GM21723 (cell line): Measurements from ENCODE around the gene TMPRSS4.

Experiments
- ATAC-seq: cut with Tn5 transposase; IDR thresholded peaks from one replicate; pipeline ENCODE4 v1.9.1; 2021; ENCODE audit warnings: mild to moderate bottlenecking, moderate library complexity; ENCODE audit not compliant: unreplicated experiment

TMPRSS4 gene

DNA sequence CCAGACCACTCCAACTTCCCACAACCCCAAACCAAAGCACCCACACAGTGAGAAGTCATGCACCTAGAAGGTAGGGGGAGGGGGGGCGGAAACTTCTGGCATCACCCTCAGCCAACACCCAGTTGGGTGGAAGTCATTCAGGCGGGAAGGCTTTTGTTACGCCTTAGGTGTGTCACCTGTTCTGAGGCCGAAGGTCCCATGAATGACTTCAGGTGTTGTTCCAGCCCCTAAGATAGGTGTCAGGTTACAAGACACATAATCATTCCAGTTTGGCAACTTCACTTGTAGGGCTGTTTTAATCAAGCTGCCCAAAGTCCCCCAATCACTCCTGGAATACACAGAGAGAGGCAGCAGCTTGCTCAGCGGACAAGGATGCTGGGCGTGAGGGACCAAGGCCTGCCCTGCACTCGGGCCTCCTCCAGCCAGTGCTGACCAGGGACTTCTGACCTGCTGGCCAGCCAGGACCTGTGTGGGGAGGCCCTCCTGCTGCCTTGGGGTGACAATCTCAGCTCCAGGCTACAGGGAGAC, at the start of gene TMPRSS4:
TMPRSS4 (plus strand) TSS at position 325 of the 528 bp plus-strand sequence. CDS start 225 bp downstream, outside the sequence.
- ATAC-seq = no peak

DNA sequence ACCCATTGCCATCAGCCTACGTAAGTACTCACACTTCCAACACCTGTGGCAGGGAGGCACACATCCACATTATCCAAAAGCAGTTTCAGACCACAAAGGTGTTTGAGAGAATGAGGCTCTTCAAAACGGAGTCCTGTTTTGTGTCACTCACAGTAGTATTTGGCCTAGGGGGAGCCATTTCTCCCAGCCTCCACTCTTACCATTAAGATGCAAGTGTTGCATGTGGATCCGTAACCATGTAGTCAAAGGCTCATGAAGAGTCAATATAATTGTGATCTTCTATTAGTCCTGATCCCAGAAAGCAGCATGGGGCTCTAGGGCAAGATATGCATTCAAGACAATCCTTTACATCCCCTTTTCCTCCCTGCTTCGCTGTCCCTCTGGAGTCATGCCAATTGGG, 49.2 kb upstream of the TMPRSS4 start:
- ATAC-seq = no peak

DNA sequence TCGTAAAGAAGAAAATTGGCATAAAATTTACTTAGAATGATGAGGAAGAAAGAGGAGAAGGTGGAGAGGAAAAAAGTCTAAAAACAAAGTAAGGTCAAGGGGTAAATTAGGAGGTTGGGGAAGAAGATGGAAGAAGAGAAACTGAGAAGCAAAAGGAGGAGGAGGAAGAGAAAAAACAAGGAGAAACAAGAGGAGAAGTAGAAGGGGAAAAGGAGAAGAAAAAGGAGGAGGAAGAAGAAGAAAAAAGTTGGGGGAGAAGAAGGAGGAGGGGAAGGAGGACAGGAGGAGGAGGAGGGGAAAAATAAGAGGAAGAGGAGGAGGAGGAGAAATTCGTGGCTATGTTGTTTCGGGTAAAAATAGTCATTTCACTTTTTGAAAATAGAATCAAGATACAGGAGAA, 48.3 kb upstream of the TMPRSS4 start:
- ATAC-seq = no peak

- ATAC-seq = no peak
These were observed 43.4 kb upstream of the TMPRSS4 start for GRCh38 chr11:118033443-118033842.

- no peak for ATAC-seq
These were observed 34.7 kb upstream of the TMPRSS4 start for GRCh38 chr11:118042141-118042540.

- ATAC-seq = no peak
These were observed 34.1 kb upstream of the TMPRSS4 start for GRCh38 chr11:118042796-118043195.

GRCh38 chr11:118045191-118045590, 31.7 kb upstream of the TMPRSS4 start:
- ATAC-seq = no peak

DNA sequence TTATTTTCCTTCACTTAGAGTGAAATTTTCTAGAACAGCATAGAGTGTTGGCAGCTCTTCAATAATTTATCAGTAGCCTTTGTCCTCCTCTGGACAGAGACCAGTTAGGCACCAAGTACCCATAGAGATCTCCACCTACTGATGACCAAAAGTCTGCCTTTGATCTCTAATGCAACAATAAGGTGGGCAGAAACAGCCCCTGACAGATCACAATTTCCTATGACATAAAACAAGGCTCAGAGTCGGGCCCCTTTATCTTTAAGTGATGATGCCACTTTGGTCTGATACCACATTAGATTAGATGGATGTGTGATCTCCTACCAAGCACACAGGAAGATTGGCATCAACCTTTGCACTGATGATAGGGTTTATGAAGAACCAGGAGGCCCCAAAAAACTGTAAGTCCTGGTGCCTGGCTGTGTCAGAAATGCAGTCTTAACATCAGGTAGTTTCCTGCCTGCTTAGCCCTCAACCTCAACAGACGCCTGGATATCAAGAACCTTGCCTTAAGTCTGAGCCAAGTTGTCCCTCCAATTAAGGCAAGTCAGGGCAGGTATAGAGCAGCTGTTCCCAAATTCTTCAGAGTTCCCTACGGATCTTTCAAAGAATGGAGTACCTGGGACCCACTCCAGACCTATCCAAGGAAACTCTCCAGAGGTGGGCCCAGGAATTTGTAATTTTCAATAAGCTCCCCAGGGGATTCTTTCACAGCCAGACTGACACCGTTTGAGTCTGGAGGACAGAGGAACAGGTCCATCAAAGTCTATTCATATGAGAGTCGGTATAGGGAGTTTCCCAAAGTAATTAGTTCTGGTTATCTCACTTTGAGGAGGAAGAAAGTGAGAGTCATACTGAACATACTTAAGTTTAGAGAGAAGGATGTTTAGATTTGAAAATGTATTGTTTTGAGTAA, 30.6 kb upstream of the TMPRSS4 start:
- ATAC-seq = no peak

- no peak for ATAC-seq
These were observed 29.7 kb upstream of the TMPRSS4 start for GRCh38 chr11:118046964-118047700.

- no peak for ATAC-seq
These were observed 29.1 kb upstream of the TMPRSS4 start for GRCh38 chr11:118047749-118048148.

- ATAC-seq = no peak
These were observed 28.2 kb upstream of the TMPRSS4 start for GRCh38 chr11:118048472-118049370.

DNA sequence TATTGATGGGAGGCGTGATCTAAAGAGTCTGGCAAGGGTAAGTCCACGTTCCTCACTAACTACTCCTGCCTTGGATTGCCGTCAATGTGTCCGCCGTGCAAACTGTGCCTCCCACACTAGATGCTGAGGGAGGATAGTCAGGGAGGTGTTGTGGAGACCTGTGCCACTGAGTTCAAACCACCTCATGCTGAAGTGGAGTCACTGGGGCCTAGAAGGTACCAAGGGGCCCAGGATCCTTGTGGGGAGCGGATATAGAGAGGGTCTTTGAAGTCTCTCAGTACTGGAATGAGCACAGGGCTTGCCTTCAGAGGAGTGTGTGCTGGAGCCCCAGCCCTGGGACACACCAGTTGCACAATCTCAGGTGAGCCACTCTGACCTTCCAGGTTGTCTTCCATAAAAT, 27.1 kb upstream of the TMPRSS4 start:
- no peak for ATAC-seq

GRCh38 chr11:118050208-118050891, 26.5 kb upstream of the TMPRSS4 start:
- ATAC-seq = no peak

DNA sequence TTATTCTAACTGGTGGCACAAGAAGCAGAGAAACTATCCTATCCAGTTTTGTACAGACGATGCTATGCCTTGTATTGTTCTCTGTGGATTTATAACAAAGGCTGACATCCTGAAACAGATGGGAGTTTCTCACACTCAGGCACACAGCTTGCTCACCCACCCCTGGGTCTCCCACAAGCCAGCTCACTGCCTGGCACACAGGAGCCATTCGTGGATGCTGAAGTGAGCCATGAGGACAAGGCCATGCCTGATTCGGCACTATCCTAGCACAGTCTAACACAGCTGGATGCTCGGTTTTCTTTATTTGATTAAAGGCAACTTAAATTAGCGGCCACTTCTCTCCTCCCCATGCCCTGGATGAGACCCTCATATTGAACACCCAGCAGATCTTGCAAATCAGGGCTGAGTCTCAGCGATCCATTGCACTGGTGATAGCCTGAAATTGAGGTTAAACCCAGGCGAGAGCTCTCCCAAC, 25.7 kb upstream of the TMPRSS4 start:
- ATAC-seq = no peak

DNA sequence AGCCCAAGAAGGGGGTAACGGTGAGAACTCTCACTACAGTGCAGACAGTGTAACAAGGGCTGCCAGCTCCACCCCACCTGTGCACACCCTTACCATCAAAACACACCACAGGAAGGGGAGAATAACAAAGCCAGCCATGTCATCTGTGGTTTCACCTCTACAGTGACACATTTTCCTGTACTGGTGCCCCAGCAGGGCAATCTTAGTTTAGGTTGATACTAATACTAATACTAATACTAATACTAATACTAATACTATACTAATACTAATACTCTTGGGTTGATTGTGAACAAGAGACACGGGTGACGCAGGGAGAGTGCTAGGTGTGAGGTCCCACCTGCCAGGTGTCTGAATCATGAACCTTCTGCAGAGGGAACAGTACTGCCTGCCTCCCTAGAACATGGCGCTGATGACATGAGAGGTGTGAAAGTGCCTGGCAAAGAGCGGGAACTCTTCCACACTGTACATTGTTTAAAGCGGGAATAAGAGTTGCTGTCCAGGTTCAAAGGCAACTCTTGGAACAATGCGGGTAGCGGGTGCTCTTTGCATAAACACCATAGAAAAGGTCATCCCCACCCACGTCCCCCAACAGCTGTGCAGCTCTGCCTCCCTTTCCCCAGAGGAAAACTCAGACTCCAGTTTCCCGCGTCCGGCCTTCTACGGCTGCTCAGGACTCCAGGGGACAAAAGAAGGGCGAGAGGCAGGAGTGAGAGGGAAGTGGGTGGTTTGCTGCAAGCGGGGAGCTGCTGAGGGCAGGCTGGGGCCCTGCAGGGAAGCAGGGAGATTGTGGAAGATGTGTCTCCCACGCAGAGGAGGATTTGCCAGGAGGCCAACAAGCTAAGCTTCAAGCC, 25.0 kb upstream of the TMPRSS4 start:
- ATAC-seq = no peak

GRCh38 chr11:118052581-118053206, 24.2 kb upstream of the TMPRSS4 start:
- no peak for ATAC-seq

GRCh38 chr11:118054712-118055640, 21.9 kb upstream of the TMPRSS4 start:
- no peak for ATAC-seq

GRCh38 chr11:118055966-118056365, 20.9 kb upstream of the TMPRSS4 start:
- no peak for ATAC-seq
